GM19452 (cell line): Measurements from ENCODE around the gene VMP1.
"Not testable (repeated sequence)": the region's sequence is repeated elsewhere in the genome, so short reads cannot be mapped to it uniquely, and the experiment has no call there.

Experiments
- ATAC-seq: cut with Tn5 transposase; IDR thresholded peaks from one replicate; pipeline ENCODE4 v1.9.1; 2021; ENCODE audit not compliant: unreplicated experiment

Gene VMP1

GRCh38 chr17:59753522-59754467, 46.3 kb downstream of the VMP1 start:
- no peak for ATAC-seq

- no peak for ATAC-seq
Observed at GRCh38 chr17:59754552-59754951, 47.1 kb downstream of the VMP1 start.

GRCh38 chr17:59755069-59755468, 47.6 kb downstream of the VMP1 start:
- ATAC-seq = not testable (repeated sequence)

- no peak for ATAC-seq
Observed at GRCh38 chr17:59756236-59756818, 48.9 kb downstream of the VMP1 start.

- ATAC-seq = no peak
Observed at GRCh38 chr17:59757043-59757442, 49.6 kb downstream of the VMP1 start.

GRCh38 chr17:59757470-59757869, 50.0 kb downstream of the VMP1 start:
- no peak for ATAC-seq

GRCh38 chr17:59757881-59758385, 50.5 kb downstream of the VMP1 start:
- ATAC-seq = no peak

- ATAC-seq = not testable (repeated sequence)
Observed at GRCh38 chr17:59758998-59759651, 51.7 kb downstream of the VMP1 start.

GRCh38 chr17:59760160-59760559, 52.7 kb downstream of the VMP1 start:
- no peak for ATAC-seq

GRCh38 chr17:59761385-59762048, 54.1 kb downstream of the VMP1 start:
- ATAC-seq = no peak

- ATAC-seq = no peak
Observed at GRCh38 chr17:59762049-59762823, 54.8 kb downstream of the VMP1 start.

GRCh38 chr17:59762824-59763374, 55.4 kb downstream of the VMP1 start:
- ATAC-seq = no peak

- no peak for ATAC-seq
Observed at GRCh38 chr17:59763861-59764260, 56.4 kb downstream of the VMP1 start.

GRCh38 chr17:59764292-59764741, 56.9 kb downstream of the VMP1 start:
- ATAC-seq = no peak

GRCh38 chr17:59765038-59765437, 57.6 kb downstream of the VMP1 start:
- ATAC-seq = no peak

GRCh38 chr17:59766491-59766890, 59.0 kb downstream of the VMP1 start:
- no peak for ATAC-seq

- ATAC-seq = no peak
Observed at GRCh38 chr17:59767176-59767575, 59.7 kb downstream of the VMP1 start.

GRCh38 chr17:59769887-59770286, 62.4 kb downstream of the VMP1 start:
- no peak for ATAC-seq

GRCh38 chr17:59771093-59771492, 63.6 kb downstream of the VMP1 start:
- no peak for ATAC-seq

GRCh38 chr17:59775786-59776350, 68.4 kb downstream of the VMP1 start:
- ATAC-seq = no peak
